Measurements from ENCODE around the gene ZBTB22.

The ZBTB22 gene

DNA sequence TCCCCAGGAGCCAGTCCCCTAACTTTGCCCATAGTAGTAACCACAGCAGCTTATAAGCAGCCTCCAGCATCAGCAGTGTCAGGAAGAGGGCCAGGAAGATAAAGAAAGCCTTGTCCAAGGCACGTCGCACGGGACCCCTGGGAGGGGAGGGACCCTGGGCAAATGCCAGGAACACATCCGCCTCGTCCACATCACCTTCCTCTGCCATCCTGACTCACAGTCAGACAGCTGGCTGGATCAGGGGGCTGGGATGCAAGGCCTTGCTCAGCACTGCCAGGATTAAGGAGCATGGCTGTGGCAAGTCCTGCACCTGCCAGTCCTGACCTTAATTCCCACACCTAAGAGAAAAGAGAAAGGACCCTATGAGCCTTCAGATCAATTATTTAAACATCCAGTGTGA lies 11.5 kb upstream of the ZBTB22 start:
- in situ Hi-C loops (cut with MboI; ENCODE audit: low sequenced_read_pairs), result no loop called here

DNA sequence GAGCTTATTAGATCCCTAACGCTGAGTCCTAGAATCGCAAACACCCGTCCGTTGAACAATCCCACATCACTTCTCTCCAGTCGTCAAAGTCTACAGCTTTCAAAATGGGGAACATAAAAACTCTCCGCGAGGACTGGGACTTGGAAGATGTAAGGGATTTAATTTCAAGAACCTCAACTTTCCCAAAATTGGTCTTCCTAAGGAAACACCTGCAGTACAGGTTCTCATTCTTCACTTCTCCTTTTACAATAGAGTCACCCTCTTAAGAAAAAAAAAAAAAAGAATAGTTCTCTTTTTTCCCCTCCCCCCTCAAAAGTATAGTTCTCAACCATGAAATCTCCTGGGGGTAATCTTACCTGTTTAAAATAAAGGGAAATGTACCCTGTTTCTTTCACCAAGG lies 6.6 kb upstream of the ZBTB22 start:
- in situ Hi-C loops (cut with MboI; ENCODE audit: low sequenced_read_pairs), result no loop called here

DNA sequence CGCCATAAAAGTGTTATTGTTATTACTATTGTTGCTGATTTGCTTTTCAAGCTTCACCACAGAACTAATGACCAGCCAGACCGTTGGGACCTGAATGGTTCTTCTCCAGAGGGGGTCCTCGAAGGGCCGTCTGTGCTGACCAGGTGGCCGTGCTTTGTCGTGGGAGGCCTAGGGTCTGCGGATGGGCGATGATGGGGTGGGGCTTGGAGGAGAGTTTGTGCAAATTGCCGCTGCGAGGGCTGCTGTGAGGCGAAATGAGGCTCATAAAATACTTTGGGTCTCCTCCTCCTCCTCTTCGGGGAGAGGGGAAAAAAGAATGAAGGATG lies 6.0 kb upstream of the ZBTB22 start:
- in situ Hi-C loops (cut with MboI; ENCODE audit: low sequenced_read_pairs), result no loop called here

DNA sequence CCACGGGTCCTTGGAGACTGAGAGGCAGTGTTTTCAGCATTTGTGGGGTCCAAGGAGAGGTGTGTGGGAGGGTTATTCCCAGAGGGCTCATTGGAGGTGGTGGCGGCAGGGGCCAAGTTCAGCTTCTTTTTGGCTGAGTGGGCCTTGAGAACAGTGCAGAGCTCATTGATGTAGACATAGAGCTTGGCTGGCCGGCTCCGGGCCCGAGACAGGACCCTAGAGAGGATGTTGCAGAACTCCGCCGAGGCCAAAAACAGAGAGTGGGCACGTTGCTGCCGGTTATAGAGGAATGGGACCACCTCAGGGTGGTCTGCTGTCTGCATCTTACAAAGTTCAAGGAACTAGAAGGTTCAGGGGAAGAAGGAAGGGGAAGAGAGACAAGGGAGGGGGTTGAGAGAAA lies 3.7 kb upstream of the ZBTB22 start:
- in situ Hi-C loops (cut with MboI; ENCODE audit: low sequenced_read_pairs), result no loop called here

DNA sequence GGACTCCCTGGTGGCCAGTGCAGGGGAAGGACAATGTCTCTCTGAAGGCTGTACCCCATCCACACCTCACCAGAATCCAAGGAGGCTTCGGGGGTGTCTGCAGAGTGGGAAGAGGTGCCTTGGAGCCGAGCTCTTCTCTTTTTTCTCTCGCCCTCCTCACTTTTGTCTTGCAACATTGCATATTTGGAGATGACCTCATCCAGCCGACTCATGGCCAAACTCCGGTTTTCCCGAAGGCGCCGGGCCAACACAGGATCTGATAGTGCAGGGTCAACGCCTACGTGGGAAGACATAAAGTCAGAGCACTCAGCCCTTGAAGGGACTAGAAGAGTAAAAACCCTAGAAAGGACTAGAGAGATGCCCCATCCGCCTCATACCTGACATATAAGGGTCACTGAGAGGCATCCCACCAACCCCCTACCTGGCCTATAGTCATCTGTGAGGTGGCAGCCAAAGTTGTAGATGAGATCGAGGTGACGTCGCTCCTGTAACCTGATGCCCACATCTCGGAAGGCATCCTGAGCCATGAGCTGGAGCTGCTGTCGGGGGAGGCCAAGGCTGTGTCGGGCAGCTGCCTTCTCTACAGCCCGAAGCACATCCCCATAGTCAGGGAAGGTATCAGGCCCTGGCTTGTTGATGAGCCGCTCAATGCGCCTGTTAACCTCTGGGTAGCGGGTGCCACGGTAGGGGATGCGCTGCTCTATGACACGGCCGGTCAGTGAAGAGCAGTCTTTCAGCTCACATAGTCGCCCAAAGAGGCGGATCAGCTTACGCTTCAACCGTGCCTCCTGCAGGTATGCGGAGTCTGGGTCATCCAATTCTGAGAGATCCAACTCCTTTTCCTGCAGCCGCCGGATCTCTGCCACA lies 3.0 kb upstream of the ZBTB22 start:
- in situ Hi-C loops (cut with MboI; ENCODE audit: low sequenced_read_pairs), result no loop called here

DNA sequence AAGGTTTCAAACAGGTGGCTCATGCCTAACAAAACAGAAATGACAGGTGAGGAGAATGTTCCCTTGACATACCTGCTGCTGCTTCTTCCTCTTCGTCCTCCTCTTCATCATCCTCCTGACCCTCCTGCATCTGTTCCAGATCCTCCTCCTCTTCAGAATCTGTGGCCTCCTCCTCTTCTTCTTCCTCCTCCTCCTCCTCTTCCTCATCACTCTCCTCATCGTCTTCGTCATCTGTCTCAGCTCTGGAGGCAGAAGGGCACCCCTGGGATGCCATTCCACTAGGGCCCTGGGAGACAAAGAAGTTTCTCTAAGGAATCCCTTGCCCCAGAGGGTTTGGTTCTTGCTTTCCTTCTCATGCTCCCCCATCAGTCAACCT lies 2.4 kb upstream of the ZBTB22 start:
- in situ Hi-C loops (cut with MboI; ENCODE audit: low sequenced_read_pairs), result no loop called here

DNA sequence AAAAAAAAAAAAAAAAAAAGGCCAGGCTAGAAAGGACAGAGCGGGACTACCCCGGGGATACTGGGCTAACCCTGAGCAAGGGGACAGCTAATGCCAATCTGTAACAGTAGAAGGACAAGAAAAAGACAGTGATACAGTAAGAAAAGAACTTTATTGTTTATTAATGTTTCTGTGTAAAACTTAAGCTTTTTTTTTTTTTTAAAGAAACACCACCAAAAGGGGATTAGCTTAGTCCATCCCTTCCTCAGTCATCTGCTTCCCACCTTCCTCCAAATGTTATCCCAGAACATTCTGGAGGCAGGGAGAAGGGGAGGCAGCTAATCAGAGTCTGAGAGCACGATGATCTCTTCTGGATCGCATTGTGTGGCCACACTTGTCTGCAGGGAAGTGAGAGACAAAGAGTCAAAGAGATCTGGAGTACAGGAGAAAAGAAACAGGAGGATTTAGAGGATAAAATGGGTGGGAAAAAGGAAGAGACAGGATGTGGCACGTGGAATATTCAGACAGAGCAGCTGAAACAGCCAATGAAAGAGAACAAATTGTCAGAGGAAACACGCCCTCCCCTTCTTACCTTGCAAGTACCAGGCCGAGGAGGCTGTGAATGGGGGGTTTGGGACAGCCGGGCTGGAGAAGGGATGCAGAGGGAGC lies 1.0 kb upstream of the ZBTB22 start:
- in situ Hi-C loops (cut with MboI; ENCODE audit: low sequenced_read_pairs), result no loop called here

DNA sequence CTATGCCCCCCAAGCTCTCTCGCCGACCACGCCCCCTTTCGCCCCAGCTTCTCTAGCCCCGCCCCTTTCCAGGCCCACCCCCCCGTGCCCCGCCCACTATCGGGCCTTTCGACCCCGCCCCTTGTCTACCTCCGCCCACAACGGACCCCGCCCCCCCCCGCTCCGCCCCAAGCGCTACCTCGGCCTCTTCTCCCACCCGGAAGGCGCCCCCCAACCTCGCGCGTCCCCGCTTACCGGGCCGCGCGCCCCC lies 200 bp downstream of the ZBTB22 start:
- in situ Hi-C loops (cut with MboI; ENCODE audit: low sequenced_read_pairs), result no loop called here

DNA sequence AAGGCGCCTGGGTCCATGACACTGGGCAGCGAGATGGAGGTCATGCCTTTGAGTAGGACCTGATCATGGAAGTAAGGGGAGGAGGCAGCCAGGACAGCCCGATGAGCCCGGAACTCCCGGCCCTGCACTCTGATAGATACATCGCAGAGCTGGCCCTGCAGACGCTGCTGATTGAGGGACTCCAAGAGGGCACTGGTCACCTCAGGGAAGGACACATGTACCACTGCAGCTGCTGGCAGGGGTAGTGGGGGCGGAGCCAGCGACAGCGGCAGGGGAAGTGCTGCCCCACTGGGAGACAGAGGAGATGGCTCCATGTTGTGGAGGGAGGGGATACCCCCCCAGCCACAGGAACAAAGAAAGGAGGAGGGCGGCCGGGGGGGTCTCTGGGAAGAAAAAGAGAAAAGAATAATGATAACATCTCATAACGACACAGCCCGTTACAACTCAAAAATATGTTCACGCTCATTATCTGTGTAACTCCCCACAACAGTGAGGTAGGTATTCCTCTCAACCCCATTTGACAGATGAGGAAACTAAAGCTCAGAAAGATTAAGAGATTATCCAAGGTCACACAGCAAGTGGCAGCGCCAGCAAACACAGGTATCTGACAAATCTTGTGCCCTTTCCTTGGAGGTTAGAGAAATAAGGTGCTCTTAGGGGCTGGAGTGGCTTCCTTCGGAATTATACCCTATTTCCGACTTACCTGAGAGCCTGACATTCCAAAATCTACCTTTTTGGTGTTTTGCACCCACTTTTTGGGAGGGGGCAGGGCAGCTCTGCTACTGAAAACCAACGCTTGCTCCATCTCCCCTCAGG lies 733 bp downstream of the ZBTB22 start:
- in situ Hi-C loops (cut with MboI; ENCODE audit: low sequenced_read_pairs), result no loop called here

DNA sequence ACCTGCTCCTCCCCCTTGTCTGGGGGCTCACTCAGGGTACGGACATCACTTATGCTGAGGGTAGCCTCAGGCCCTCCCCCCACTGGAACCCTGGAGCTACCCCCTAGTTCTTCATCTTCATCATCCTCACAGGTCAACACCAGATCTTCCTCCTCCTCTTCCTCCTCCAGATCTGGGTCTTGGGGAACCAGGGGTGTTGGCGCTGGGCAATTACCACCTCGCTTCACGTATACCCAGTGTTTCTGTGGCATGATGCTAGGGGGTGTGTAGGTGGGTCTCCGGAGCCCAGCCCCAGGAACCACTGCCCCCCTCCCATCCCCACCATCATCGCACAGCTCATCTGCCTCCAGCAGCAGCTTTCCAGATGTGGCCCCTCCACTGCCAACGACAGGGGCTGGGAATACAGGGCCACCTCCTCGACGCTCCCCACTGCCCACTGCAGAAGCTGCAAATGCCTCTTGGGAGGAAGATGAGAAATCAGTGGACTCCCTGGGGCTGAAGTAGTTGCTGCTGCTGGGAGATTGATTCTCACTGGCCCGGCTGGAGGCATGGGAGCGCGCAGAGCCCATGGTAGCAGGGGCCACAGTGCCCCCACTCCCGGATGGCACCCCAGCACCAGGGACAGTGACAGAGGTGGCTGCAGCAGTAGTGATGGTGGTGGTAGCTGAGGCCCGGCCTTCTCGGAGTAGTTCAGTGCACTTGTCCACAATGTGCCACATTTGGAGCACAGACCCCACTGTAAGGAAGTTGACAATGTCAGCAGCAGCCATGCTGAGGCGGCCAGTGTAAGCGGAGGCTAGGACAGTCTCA lies 1.5 kb downstream of the ZBTB22 start:
- in situ Hi-C loops (cut with MboI; ENCODE audit: low sequenced_read_pairs), result no loop called here

DNA sequence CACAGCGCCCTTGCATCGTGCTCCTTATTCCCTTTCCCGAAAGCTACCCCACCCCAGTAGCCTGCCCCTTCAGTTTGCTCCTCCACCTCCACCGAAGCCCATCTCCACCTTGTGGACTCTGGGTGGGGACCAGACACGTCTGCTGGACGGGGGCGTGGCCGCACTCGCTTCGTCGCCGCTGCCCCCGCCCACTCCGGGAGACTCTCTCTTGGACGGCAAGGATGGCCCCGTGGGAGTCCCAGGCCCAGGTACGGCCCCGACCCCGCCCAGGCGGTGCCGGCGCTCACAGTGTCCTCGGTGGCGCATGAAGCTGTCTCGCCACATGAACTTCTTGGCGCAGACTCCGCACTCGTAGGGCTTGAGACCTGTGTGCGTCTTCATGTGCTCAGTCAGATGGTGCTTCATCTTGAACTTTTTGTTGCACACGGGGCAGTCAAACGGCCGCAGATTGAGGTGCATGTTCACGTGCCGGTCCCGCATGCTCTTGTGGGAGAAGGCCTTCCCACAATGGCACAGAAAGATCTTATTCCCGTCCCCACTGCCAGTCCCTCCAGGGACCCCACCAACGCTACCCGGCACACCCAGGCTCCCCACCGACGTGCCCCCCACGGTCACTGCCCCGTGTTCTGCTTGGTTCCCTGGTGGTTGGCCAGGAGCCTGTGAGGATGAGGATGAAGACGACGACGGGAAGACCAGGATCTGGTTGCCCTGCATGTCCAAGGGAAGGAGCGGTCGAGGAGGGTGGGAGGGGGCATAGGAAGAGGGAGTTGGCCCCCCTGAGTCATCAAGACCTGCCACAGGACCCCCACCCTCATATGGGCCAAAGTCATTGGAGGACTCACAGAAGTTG lies 2.4 kb downstream of the ZBTB22 start:
- in situ Hi-C loops (cut with MboI; ENCODE audit: low sequenced_read_pairs), result no loop called here

DNA sequence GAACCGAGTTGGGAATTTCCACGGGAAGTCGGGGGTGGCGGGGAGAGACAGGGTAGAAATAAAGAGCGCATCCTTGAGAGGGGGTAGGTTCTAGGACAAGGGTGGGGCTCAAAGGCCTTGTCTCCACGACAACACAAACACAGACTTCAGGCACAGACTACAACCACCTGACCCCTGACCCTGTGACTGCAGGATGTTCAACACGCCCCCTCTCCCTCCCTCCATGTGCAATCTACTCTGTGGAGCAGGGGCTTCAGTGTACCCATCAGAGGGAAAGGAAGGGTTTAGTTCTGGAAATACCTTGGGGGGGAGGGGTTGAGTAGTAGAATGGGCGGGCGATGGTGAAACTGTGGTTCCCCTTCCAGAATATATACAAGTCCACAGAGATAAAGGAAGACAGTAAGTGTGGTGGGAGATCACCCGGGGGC lies 3.0 kb downstream of the ZBTB22 start:
- in situ Hi-C loops (cut with MboI; ENCODE audit: low sequenced_read_pairs), result no loop called here

DNA sequence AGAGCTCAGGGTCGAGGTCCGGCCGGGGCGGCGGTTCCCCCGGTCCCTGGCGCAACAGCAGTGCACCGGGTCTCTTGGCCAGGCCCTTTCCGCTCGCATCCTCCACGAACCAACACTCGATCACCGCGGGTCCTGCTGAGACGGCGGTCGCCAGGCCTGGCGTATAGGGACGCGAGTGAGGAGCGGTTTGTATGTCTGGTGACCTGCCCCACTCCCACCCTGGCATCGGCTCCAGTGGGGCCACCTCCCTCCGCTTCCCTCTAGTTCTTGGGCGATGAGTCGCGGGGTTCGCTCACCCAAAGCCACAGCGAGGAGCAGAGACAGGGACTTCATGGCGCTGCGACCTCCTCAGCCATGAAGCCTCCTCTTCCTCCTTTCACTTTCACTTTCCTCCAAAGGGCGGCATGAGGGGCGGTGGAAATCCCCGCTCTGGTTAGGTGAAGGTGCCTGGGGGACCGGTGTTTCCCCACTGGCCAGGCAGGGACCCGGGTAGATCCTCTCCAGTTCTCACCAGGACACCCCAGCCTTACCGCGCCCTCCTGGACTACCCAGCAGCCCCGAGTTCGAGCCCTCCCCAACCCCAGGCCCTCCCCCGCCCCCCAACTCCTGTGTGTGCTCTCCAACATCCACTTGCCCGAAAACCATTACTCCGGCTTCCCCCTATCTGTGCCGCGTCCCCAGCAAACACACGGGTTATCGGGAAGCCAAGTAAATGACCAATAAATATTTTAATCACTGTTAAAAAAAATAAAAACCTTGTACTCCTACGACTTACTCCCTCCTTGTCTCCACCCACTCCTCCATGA lies 3.6 kb downstream of the ZBTB22 start, which contains the start of gene TAPBP:
TAPBP (minus strand) TSS at position 370 of the 806 bp plus-strand sequence; CDS start at position 333, 37 bp downstream.
- in situ Hi-C loops (cut with MboI; ENCODE audit: low sequenced_read_pairs), result no loop called here

DNA sequence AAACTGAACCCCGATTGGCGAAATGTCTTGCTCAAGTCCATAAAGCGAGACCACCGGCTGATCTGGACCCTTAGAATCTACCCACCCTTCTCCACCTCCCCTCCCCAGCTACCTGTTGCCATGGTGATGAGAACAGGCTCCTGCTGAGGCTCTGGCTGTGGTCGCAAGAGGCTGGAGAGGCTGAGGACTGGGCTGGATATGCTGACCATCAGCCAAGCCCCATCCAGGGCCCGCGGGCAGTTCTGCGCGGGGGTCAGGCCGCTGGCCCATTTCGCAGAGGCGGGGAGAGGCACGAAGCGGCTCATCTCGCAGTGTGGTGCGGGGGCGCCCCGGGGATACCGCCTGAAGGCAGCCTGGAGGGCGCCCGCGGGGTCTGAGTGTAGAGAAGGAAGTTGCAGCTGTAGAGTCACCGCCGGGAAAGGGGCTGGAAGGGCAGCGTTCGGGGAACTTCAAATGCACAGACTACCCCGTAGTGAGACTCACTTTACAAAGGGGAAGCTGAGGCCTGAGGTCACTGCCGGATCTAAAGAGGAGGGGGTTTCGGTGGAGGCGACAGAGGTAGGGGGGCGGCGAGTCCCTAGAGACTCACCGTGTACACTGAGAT lies 4.3 kb downstream of the ZBTB22 start:
- in situ Hi-C loops (cut with MboI; ENCODE audit: low sequenced_read_pairs), result no loop called here

DNA sequence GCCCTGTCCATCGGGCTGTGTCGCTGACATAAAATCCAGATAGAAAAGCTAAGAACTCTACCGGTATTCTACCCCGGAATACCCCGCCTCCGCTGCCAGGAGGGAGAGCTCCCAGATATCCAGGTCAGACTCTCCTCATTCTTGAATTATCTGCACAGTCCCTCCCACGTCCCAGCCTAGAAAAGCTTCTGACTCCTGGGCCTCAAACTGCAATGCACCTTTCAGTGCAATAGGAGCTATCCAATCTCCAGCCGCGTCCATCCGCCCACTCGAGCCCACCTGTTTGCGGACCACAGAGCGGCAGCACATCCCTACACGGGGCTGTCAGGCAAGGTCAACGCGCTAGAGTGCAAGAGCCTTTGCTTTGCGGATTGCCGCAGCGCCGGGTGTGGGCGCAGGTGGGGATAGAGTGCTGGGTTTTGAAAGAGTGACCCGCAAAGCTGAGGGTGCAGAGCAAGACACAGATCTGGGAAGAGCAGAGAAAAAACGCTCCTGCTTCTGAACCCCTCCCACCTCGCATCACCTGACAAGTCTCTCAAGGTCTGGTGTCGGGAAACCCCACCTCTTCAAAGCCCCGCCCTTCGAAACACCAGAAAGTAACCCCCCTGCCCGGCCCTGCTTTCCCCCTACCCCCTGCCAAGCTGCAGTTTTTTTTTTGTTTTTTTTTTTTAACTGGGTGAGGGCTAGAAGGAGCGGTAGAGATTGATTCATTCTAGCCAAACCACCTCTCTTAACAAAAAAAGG lies 5.0 kb downstream of the ZBTB22 start:
- in situ Hi-C loops (cut with MboI; ENCODE audit: low sequenced_read_pairs), result no loop called here

DNA sequence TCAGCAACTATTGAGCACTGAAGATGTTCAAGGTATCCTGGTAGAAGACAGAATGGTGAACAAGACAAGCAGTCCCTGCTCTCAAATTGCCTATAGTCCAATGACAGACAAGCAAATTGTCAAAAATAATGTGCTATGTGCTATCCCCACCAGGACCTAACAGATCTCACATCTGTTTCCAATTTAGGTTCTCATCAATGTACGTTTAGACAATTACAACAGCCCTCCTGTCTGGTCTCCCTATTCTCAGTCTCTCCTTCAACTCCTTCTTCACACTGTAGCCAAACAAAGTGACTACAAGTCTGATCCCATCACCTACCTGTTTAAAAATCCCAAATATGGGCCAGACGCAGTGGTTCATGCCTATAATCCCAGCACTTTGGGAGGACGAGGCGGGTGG lies 11.2 kb downstream of the ZBTB22 start:
- in situ Hi-C loops (cut with MboI; ENCODE audit: low sequenced_read_pairs), result no loop called here

DNA sequence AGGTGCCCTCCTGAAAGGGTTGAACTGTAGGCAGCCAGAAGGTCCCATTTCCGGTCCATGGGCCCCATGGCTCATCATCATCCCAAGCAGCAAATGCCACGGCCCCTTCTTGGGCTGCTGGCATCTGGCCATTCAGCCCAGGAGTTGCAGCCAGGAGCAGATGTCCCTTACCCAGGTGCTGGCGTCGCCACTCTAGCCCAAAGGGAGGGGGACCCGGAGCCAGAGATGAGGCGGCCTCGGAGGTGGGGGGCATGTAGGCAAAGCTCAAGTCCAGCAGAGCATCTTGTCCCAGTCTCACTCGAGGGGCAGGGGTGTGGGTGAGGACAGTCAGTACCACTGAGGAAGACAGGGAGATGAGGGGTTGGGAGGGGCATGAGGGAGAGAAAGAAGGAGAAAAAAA lies 12.5 kb downstream of the ZBTB22 start:
- in situ Hi-C loops (cut with MboI; ENCODE audit: low sequenced_read_pairs), result no loop called here

DNA sequence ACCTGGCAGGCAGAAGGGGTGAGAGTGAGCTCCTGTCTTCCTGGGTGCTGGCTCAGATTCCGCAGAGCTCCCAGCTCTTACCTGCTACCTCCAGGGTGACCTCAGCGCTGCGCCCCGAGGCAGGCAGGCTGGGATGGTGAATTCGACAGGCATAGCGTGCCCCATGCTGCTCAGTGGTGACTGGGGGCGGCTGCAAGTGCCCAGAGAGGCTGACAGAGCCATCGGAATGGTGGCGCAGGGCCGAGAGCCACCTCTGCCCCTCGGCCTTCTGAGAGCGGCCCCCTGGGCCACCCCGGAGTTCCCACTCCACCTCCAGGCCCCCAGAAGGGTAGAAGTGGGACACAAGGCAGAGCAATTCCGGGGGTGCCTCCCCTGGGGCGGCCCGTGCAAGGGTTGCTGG lies 13.3 kb downstream of the ZBTB22 start:
- in situ Hi-C loops (cut with MboI; ENCODE audit: low sequenced_read_pairs), result no loop called here

Measured in HL-60/S4 treated with phorbol 12-myristate 13-acetate at 8.2 ng/mL for 4 days and 3 days (cell line).